Measurements from ENCODE around the gene CCDC60.

The CCDC60 gene

DNA sequence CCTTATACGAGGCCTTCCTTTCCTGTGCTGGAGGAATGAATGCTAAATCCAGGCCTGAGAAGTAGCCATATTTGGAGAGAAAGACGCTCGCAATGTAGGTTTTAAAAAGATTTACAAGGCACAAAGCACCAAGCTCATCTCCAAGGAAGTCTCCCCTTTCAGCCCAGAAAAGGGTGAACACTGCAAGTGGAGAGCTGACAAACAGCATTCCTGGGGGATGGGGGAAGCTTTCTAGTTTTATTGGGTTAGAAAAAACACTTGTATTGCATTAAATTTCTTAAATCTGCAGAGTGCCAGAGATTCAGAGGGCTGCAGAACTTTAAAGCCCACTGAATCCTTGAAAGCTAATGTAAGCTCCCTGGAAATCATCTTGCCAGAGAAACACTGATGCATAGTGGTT lies 34.6 kb downstream of the CCDC60 start:
- TF ChIP-seq, protein P1, sequence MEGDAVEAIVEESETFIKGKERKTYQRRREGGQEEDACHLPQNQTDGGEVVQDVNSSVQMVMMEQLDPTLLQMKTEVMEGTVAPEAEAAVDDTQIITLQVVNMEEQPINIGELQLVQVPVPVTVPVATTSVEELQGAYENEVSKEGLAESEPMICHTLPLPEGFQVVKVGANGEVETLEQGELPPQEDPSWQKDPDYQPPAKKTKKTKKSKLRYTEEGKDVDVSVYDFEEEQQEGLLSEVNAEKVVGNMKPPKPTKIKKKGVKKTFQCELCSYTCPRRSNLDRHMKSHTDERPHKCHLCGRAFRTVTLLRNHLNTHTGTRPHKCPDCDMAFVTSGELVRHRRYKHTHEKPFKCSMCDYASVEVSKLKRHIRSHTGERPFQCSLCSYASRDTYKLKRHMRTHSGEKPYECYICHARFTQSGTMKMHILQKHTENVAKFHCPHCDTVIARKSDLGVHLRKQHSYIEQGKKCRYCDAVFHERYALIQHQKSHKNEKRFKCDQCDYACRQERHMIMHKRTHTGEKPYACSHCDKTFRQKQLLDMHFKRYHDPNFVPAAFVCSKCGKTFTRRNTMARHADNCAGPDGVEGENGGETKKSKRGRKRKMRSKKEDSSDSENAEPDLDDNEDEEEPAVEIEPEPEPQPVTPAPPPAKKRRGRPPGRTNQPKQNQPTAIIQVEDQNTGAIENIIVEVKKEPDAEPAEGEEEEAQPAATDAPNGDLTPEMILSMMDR (conservative IDR thresholded peaks at IDR 0.05; ENCODE audit: control insufficient read depth, insufficient read depth, low read depth, low read length): no peak
- DNase-seq (ENCODE audit: low read depth): no peak
- no peak overlapping the region for H3K4me3 ChIP-seq (ENCODE audit: control insufficient read depth, low read depth, low read length)

DNA sequence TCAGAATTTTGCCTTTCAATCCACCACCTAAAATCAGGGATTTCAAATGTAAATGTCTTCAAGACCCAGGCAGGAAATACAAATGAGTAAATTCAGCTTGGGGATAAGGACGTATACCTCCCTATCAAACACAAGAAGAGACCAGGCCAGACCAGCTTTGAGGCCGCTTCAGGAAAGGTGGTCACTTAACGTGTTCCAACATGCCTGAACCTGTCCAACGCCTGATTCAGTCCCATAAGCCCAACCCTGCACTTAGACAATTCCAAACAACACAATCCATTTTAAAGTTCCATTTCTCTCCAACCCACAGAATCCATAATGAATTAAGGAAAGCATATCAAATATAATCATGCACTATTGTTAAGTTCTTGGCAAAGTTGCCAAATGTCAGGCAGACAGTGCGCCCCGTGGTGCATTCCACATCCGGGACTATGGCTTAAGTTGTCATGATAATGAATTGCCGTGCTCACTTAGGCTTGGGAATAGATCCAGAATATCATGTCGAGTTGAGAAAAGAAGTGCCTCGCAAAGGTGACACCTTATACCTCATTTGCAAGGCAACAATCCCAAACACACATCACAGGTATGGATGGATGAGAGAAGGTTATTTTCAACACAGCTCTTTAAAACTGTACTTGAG lies 35.5 kb downstream of the CCDC60 start:
- DNase-seq (ENCODE audit: low read depth): no peak
- no peak overlapping the region for H3K4me3 ChIP-seq (ENCODE audit: control insufficient read depth, low read depth, low read length)
- TF ChIP-seq, protein P1 (conservative IDR thresholded peaks at IDR 0.05; ENCODE audit: control insufficient read depth, insufficient read depth, low read depth, low read length): no peak

DNA sequence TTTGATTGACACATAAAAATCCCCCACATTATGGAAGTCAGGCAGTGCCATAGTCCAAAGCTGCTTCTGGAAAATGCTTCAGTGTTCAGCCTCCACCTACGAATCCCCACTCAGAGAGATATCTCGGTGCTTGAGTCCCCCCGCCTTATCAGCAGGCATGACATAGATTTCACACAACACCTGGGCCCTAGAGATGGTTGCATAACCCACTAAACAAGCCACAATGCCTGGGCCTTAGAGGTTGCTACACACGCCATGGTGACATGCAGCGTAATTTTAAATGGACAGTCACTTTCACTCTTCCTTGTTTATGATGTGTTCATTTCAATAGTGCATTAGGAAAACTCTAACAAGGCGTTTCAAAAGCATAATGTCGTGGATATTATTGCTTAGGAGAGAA lies 38.0 kb downstream of the CCDC60 start:
- no peak for DNase-seq (ENCODE audit: low read depth)
- no peak overlapping the region for H3K4me3 ChIP-seq (ENCODE audit: control insufficient read depth, low read depth, low read length)
- TF ChIP-seq, protein P1 (conservative IDR thresholded peaks at IDR 0.05; ENCODE audit: control insufficient read depth, insufficient read depth, low read depth, low read length): no peak

DNA sequence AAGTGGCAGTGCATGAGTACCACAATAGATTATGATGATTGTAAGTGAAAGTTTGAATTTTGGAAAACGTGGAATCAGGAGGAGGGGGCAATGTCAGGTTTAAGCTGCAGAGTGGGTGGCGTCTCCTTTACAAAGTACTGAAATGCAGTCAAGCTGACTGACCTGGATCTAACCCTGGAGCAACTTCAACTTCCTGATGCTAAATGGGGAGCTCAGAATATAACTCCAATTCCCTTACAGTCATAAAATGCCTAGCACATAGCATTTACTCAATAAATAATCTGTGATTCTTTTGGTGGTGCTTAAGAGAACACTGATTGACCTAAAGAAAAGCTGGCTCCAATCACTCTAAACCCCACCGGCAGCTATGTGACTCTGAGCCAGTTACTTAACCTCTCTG lies 38.5 kb downstream of the CCDC60 start:
- TF ChIP-seq, protein P1 (conservative IDR thresholded peaks at IDR 0.05; ENCODE audit: control insufficient read depth, insufficient read depth, low read depth, low read length): no peak
- no peak for DNase-seq (ENCODE audit: low read depth)
- no peak overlapping the region for H3K4me3 ChIP-seq (ENCODE audit: control insufficient read depth, low read depth, low read length)

DNA sequence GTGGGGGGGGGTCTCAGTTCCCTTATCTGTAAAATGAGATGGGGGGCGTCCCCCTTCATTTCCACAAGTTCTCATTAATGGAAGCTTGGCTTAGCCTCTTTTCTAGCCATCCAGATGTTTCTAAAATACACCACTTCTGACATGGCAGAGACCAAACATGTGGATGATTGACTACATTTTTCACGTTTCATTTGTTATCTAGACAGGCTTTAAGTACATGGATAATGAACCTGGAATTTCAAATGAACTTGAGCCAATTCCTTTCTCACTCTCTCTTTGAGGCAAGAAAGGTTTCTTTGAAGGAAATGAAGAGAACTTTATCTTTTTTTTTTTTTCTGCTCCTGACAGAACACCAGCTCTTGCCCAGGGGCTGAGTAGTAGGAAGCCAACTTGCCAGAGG lies 39.1 kb downstream of the CCDC60 start:
- no peak overlapping the region for H3K4me3 ChIP-seq (ENCODE audit: control insufficient read depth, low read depth, low read length)
- no peak for DNase-seq (ENCODE audit: low read depth)
- TF ChIP-seq, protein P1 (conservative IDR thresholded peaks at IDR 0.05; ENCODE audit: control insufficient read depth, insufficient read depth, low read depth, low read length): no peak

DNA sequence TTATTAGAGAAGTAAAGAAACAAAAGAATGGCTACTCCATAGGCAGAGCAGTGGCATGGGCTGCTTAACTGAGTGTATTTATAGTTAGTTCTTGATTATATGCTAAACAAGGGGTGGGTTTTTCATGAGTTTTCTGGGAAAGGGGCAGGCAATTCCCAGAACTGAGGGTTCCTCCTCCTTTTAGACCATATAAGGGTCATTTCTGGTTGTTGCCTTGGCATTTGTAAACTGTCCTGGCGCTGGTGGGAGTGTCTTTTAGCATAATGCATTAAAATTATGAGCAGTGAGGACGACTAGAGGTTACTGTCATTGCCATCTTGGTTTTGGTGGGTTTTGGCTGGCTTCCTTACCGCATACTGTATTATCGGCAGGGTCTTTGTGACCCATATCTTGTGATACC lies 40.1 kb downstream of the CCDC60 start:
- no peak overlapping the region for H3K4me3 ChIP-seq (ENCODE audit: control insufficient read depth, low read depth, low read length)
- DNase-seq (ENCODE audit: low read depth): no peak
- TF ChIP-seq, protein P1 (conservative IDR thresholded peaks at IDR 0.05; ENCODE audit: control insufficient read depth, insufficient read depth, low read depth, low read length): no peak
